ENCODE results near the gene SHMT2. TPM values are rescaled to one million over a fixed set of nuclear protein-coding genes. Genes with fewer than 3 reads are reported as not detected.

SHMT2 gene
- total RNA-seq, 1 experiment from 2014 or later, result 210 TPM

- Histone ChIP-seq H4K20me1 (ENCODE audit: low read length) (no peaks in the 10 kb centered on the region), H3K79me2 (ENCODE audit: low read length) (no peaks in the 10 kb centered on the region), H3K9me3 (ENCODE audit: low read length) (no peaks in the 10 kb centered on the region), H3K27me3 (ENCODE audit: low read length) (peaks cover 19% of the 10 kb centered on the region), H3K4me1 (ENCODE audit: insufficient read depth, low read length) (peaks cover 39% of the 10 kb centered on the region), H3K4me3 (ENCODE audit: low read length) (no peak overlapping the region), H3F3A (ENCODE audit: low read length, unreplicated experiment) (no peaks in the 10 kb centered on the region), H3K36me3 (ENCODE audit: low read depth, low read length) (no peaks in the 10 kb centered on the region), H3K9ac (ENCODE audit: low read length) (no peak overlapping the region), H2AFZ (ENCODE audit: low read length) (no peak overlapping the region), H3K27ac (ENCODE audit: low read length) (no peak overlapping the region), H3K4me2 (ENCODE audit: low read length) (peak overlapping the region; percentile 87; the same call in 1 of the 2 replicates), H3K9me2 (replicated peaks; ENCODE audit: low read length) (no peaks in the 10 kb centered on the region)
- DNase-seq, result peak; percentile 34
- POLR2A ChIA-PET (ENCODE audit: unreplicated experiment), result no interaction called here
- CTCF ChIA-PET, result no interaction called here
- BruUV-seq (replicated peaks), result no TSS peak
- intact Hi-C loops (cut with micrococcal nuclease), result no loop called here
- TF ChIP-seq EZH2 (IDR thresholded peaks at IDR 0.05; ENCODE audit: low read length, unreplicated experiment) (no peak), EZH2phosphoT487 (IDR thresholded peaks at IDR 0.05; ENCODE audit: borderline replicate concordance, low read length) (no peak)
- TF ChIP-seq, protein P1, sequence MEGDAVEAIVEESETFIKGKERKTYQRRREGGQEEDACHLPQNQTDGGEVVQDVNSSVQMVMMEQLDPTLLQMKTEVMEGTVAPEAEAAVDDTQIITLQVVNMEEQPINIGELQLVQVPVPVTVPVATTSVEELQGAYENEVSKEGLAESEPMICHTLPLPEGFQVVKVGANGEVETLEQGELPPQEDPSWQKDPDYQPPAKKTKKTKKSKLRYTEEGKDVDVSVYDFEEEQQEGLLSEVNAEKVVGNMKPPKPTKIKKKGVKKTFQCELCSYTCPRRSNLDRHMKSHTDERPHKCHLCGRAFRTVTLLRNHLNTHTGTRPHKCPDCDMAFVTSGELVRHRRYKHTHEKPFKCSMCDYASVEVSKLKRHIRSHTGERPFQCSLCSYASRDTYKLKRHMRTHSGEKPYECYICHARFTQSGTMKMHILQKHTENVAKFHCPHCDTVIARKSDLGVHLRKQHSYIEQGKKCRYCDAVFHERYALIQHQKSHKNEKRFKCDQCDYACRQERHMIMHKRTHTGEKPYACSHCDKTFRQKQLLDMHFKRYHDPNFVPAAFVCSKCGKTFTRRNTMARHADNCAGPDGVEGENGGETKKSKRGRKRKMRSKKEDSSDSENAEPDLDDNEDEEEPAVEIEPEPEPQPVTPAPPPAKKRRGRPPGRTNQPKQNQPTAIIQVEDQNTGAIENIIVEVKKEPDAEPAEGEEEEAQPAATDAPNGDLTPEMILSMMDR (conservative IDR thresholded peaks at IDR 0.05; ENCODE audit: low read depth, low read length), result no peak
- peak; percentile 10; the same call in 1 of the 2 replicates for ATAC-seq
These were observed 13.9 kb upstream of the SHMT2 start for GRCh38 chr12:57215668-57216013.

GRCh38 chr12:57216014-57216911 is 13.2 kb upstream of the SHMT2 start, which contains the start of gene NXPH4:
Gene NXPH4, plus strand, starts transcription at chr12:57216794. Its CDS starts 176 bp downstream, at chr12:57216970.
- POLR2A ChIA-PET (ENCODE audit: unreplicated experiment), result no interaction called here
- CTCF ChIA-PET, result interaction anchor here (0.6 kb wide), 1 partner anchor 74 kb away, joined by 5 read pairs; no protein-coding TSS in a partner anchor

More at GRCh38 chr12:57216014-57216911, 13.2 kb upstream of the SHMT2 start, which contains the start of gene NXPH4:
- Histone ChIP-seq H4K20me1 (ENCODE audit: low read length) (no peaks in the 10 kb centered on the region), H3K9me3 (ENCODE audit: low read length) (no peaks in the 10 kb centered on the region), H3K9me2 (replicated peaks; ENCODE audit: low read length) (no peaks in the 10 kb centered on the region), H3K4me2 (ENCODE audit: low read length) (peak within 1 kb of the TSS; percentile 87), H3K9ac (ENCODE audit: low read length) (no peak within 1 kb of the TSS), H3K4me1 (ENCODE audit: insufficient read depth, low read length) (peaks cover 39% of the 10 kb centered on the region), H3K79me2 (ENCODE audit: low read length) (no peaks in the 10 kb centered on the region), H2AFZ (ENCODE audit: low read length) (peak within 1 kb of the TSS; percentile 75), H3K4me3 (ENCODE audit: low read length) (peak within 1 kb of the TSS; percentile 68), H3K36me3 (ENCODE audit: low read depth, low read length) (no peaks in the 10 kb centered on the region), H3K27me3 (ENCODE audit: low read length) (peaks cover 19% of the 10 kb centered on the region), H3F3A (ENCODE audit: low read length, unreplicated experiment) (no peaks in the 10 kb centered on the region), H3K27ac (ENCODE audit: low read length) (no peak within 1 kb of the TSS)
- TF ChIP-seq EZH2 (IDR thresholded peaks at IDR 0.05; ENCODE audit: low read length, unreplicated experiment), result peak; percentile 74
- TF ChIP-seq, protein P1 (conservative IDR thresholded peaks at IDR 0.05; ENCODE audit: low read depth, low read length), result no peak
- BruUV-seq (replicated peaks), result no TSS peak
- intact Hi-C loops (cut with micrococcal nuclease), result no loop called here
- peak; percentile 40 for DNase-seq
- ATAC-seq, result peak; percentile 7
